Transverse colon (tissue), 3 donors: Measurements from ENCODE around the gene NEDD4L.

Source experiments
- CTCF ChIP-seq, 5 experiments: fragments of 200-600 bp in 3 of 5; fragments of 450-650 bp in 2 of 5; sonication (generic) in 3 of 5; IDR thresholded peaks; 1 replicate in 2 of 5; 2 replicates in 3 of 5; pipeline ENCODE4 v1.5.1; 2016 to 2017; ENCODE audit warnings: antibody characterized with exemption in 5 of 5, inconsistent platforms in 3 of 5, mild to moderate bottlenecking in 2 of 5, moderate library complexity in 1 of 5
- EP300 ChIP-seq: sonication (generic); formaldehyde crosslinking; IDR thresholded peaks from one replicate; pipeline ENCODE4 v1.6.1; 2017; ENCODE audit warnings: antibody characterized with exemption, low read depth

GRCh38 chr18:58276789-58277739 lies 233.0 kb downstream of the NEDD4L start:
- TF ChIP-seq CTCF (IDR thresholded peaks at IDR 0.05) (no peak), EP300 (no peak)
